Measurements from ENCODE around the gene NRP2.

DNA sequence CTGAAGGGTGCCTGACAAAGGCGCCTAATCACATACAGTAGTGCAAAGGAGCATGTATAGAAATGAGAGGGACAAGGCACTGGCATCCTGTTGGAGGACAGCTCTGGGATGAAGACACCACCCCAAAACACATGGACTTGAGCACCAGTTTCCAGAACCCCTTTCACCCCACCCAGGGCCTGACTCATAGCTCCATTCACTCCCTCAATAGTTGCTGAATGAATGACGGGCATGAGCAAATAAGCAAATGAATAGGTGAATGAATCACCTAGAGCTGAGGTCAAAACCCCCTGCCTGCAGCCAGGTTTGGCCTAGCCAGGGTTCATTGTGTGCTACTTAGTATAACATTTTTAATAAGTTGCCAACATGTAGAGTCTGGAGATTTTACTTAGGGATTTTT lies 66.3 kb downstream of the NRP2 start:
- no peak for TF ChIP-seq YY1 (IDR thresholded peaks at IDR 0.05; ENCODE audit: insufficient read depth, insufficient read length)
- no peak for TF ChIP-seq SUZ12 (IDR thresholded peaks at IDR 0.05; ENCODE audit: extremely low read depth, insufficient read depth, insufficient read length)

All from NT2/D1 (cell line).